GM10266 (cell line): ENCODE results near the gene PPP6R3.
"Not testable (repeated sequence)": the region's sequence is repeated elsewhere in the genome, so short reads cannot be mapped to it uniquely, and the experiment has no call there.

Source experiments
- DNase-seq: peaks from one replicate; pipeline ENCODE4 v3.0.0; 2012; ENCODE audit errors: extremely low spot score
- CTCF ChIP-seq: IDR thresholded peaks from 2 replicates; pipeline ENCODE4 v1.5.1; 2012; ENCODE audit warnings: mild to moderate bottlenecking, low read depth; ENCODE audit not compliant: control insufficient read depth, insufficient read depth; ENCODE audit errors: missing control alignments

PPP6R3 gene

GRCh38 chr11:68429661-68430060, 30.9 kb upstream of the PPP6R3 start:
- no peak for TF ChIP-seq CTCF
- DNase-seq: no peak

GRCh38 chr11:68430384-68430783, 30.2 kb upstream of the PPP6R3 start:
- TF ChIP-seq CTCF: no peak
- no peak for DNase-seq

GRCh38 chr11:68430801-68431200, 29.8 kb upstream of the PPP6R3 start:
- DNase-seq: no peak
- no peak for TF ChIP-seq CTCF

GRCh38 chr11:68431984-68432645, 28.4 kb upstream of the PPP6R3 start:
- DNase-seq: no peak
- no peak for TF ChIP-seq CTCF

GRCh38 chr11:68432874-68433273, 27.7 kb upstream of the PPP6R3 start:
- TF ChIP-seq CTCF: no peak
- no peak for DNase-seq

- no peak for DNase-seq
- no peak for TF ChIP-seq CTCF
These were observed 27.0 kb upstream of the PPP6R3 start for GRCh38 chr11:68433541-68433940.

GRCh38 chr11:68434159-68434558, 26.4 kb upstream of the PPP6R3 start:
- not testable (repeated sequence) for DNase-seq
